ENCODE measurements around the gene RET.

DNA sequence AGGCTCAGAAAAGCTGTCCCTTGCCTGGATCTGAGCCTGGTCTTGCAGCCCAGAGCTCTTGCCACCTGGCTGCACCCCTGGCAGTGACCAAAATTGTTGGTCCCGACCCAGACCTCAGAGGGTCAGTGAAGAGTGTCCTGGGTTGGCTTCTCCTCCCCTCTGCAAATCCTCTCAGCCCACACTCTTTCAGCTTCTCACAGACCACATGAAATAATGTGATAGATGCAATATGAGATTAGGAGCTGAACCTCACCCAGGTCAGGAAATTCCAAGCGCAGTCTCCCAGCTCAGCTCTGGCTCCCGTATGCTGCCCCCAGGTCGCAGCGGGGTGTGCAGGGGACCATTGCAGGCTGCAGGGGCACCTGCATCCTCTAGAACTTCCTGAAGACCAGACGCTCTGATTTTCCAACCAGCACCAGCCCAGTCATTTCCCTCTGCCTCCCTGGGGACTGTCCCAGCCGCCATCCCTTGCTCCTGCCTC is 19.6 kb upstream of the RET start:
- TF ChIP-seq, protein P1, sequence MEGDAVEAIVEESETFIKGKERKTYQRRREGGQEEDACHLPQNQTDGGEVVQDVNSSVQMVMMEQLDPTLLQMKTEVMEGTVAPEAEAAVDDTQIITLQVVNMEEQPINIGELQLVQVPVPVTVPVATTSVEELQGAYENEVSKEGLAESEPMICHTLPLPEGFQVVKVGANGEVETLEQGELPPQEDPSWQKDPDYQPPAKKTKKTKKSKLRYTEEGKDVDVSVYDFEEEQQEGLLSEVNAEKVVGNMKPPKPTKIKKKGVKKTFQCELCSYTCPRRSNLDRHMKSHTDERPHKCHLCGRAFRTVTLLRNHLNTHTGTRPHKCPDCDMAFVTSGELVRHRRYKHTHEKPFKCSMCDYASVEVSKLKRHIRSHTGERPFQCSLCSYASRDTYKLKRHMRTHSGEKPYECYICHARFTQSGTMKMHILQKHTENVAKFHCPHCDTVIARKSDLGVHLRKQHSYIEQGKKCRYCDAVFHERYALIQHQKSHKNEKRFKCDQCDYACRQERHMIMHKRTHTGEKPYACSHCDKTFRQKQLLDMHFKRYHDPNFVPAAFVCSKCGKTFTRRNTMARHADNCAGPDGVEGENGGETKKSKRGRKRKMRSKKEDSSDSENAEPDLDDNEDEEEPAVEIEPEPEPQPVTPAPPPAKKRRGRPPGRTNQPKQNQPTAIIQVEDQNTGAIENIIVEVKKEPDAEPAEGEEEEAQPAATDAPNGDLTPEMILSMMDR (IDR thresholded peaks at IDR 0.05) = no peak
- TF ChIP-seq POLR2A (IDR thresholded peaks at IDR 0.05) = no peak

Data from right lobe of liver (tissue), 4 donors.